NCI-H2196 treated with DMSO at 0.1 percent for 48 hours (cell line): ENCODE results near the gene CIB2.

Experiments
- DNase-seq: peaks from one replicate; lab custom pipeline; 2025; ENCODE audit not compliant: unreplicated experiment; lab: John Stamatoyannopoulos, UW

CIB2 gene

DNA sequence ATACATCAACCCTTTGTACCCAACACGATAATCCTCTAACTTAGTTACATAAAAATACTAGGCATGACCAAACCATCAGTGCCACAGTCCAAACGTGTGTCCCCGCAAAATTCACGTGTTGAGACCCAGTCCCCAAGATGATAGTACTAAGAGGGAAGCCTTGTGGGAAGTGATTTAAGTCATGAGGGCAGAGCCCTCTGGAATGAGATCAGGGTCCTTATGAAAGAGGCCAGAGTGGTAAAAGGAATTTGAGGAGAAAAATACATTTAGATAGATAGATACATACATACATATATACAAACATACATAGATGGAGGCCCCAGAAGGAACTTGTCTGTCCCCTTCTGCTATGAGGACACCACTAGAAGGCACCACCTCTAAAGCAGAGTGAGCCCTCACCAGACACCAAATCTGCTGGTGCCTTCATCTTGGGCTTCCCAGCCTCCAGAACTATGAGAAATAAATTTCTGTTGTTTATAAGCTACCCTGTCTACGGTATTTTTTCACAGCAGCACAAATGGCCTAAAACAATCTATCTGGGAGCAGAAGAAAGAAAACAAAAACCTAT is 61.7 kb downstream of the CIB2 start:
- no peak for DNase-seq

DNA sequence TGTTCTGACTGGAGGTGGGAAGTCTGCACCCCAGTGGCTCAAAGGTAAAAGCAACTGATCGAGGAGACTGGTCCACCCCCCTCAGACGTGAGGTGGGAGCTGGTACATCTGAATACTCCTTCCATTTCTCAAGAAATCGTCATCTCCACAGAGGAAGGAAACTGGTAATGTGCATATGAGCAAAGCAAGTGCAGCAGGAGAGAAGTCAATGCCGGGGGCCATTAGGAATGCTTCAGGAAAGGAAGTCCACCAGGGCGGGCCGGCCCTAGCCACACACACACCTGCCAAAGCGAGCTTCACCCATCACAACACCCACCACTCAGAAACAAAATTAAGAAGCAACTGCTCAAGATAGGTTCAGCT is 62.2 kb downstream of the CIB2 start:
- DNase-seq: no peak

DNA sequence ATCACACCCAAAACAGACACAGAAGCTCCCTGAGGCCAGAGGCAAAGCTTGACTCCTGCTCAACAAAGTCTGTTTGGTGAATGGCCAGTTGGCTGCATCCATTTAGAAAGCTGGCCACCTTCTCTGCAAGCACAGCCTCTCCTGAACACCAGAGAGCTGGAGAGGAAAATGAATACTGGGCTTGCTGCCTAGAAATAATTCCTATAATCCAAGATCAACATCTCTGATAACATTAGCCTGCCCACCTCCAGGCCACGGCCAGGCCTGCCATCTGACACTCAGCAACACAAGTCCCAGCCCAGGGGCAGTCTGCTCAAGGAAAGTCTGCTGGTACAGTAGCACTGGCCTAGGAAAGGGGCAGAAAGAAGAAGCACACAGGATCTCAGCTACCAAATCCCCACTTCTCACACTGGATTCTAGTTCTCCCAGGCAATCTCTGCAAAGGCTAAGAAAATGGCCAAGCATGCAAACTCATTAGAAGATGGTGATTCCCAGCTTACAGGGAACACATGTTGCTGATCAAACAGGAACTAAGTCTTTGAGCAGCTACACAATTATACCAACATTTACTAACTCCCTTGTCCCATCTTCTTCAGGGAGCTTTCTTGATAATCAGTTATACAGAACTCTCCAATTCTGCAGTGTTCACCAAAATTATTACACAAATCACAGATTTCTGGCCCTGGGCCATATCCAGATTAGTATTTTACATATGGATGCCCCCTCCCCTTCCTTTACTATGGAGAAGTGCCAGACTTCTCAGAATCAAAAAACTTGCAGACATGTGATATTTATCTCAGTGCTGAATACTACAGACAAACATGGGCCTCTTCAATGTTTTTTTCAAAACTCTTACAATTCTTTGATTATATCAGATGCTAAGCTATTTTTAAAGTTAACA is 63.7 kb downstream of the CIB2 start:
- DNase-seq: peak; percentile 34

DNA sequence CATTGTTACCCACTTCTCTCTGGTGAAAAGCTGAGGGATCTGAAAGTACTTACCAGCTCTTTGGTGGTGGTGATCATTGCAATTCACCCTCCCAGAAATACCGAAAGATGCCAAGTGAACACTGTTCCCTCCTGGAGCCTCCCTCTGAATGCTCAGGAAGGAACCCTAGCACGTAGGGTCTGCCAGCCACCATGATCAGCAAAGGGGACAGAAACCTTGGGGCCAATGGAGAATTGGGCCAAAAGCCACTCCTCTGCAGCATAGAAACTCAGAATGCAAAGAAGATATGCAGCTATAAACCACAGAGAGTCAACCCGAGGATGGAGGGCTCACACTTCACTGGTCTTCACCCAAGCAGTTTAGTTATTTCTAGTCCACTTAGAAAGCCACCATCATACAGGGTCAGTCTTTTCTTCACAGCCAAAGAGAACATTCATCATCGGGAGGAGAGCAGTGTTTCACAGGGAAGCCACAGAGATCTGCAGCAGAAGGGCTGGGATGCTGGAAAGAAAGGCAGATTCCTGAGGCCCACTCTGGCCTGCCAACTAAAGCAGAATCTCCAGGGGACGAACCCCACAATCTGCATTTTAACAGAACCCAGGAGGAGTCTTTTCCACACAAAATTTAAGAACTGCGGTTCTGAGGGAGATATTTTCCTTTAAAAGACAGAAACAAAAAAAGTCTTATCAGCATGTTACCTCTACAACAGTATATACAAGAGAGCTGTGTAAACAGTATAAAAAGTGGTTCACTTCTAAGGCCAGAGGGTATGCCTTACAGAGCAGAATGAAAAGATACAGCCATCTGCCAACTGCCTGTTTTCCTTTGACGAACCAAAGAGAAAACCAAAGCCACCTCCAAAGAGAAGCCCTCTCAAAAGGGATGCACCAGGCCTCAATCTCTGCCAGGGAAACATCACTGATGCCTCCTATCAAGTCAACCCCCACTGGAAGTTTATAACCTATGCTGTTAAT is 65.0 kb downstream of the CIB2 start:
- DNase-seq: no peak

DNA sequence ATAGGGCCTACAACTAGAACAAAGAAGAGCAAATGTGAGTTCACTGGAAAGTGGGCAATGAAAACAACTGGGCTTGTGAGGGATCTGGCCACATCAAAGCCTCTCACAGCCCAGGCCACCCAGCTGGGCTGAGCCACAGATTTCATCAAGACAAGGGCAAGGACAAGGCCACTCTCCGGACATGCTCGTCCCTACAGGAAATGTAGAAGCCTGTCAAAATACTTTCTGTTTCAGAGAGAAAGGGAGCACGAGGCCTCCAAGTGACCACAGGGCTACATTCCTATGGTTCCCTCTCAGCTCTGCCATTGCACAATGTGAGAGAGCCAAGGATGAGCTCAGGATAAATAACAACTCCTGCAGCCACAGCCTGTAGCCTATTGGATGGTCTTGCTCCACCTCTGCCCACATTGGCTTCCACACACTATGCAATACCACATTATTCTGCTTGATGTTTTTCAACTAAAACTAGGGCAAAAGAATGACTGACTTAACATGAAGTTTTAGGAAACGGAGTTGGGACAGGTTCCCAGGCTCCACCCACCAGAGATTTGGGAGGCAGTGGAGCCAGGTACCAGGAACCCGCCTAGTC is 65.9 kb downstream of the CIB2 start:
- no peak for DNase-seq

DNA sequence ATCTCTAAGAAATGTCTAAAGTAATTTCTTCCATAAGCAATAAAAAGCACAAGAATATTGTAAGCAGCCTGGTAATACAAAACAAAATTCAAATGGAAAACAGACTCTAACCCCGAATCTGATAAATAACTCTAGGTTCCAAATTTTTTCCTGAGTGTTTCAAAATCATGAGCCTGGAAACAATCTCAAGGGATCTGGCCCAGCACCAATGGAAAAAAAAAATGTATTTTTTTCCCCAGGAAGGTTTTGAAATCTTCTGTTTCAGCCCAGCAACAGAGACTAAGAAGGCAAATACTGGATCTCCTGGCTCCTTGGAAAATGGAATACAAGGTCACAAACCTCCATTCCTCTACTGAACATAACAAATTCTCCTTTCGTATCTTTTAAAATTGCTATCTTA is 66.7 kb downstream of the CIB2 start:
- no peak for DNase-seq

DNA sequence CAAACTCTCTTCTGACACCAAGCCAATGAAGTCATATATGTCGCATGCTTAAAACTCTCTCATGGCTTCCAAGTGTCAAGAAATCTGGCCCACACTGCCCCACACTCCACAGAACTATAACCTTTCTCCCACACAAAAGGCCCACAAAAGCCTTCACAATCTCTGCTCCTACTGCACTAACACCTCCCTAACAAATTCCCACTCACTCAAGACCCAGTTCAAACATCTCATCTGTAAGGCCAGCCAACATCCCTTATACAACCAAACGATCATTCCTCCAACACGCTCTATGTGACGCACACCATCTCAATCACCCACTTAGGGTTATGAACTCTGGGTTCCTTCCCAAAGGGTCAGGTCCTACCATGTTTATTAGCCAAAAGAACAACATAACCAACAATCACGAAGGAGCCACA is 67.3 kb downstream of the CIB2 start:
- no peak for DNase-seq

DNA sequence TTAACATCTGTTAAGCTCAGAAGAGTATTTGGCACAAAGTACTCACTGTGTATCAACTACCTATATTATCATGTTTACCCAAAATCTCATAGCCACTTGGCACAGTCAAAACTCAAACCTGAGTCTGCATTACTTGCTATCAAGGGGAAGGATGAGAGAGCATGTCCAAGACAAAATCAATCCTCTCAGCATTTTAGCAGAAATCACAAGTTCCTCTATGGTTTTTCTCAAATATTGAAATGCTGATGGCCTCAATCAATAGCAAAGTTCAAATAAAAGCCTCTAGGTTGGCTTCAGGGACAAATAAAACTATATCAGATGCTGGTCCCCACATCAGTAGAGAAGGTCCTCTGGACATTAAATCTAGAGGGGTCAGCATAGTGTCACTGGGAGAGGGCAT is 68.0 kb downstream of the CIB2 start:
- DNase-seq: no peak

DNA sequence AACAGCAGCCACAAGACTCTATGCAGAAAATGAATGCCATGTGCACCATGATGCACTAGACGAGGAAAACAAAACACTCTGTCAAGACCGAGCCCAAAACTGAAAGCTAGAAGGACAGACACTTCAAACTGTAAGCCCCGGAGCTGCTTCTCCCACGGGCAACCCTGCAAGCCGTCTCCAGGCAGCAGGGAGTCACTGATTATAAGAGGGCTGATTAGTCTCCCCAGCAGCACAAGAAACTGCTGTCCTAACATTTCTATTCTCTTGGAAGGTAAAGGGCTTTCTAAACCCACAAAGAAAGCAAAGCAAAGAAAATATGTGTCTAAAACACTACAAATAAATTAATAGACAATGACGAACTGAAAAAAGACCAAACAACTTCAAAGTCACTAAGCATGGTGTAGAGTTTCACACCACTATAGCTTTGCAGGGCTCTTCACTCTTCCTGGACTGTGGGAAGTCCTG is 69.2 kb downstream of the CIB2 start:
- DNase-seq: no peak

DNA sequence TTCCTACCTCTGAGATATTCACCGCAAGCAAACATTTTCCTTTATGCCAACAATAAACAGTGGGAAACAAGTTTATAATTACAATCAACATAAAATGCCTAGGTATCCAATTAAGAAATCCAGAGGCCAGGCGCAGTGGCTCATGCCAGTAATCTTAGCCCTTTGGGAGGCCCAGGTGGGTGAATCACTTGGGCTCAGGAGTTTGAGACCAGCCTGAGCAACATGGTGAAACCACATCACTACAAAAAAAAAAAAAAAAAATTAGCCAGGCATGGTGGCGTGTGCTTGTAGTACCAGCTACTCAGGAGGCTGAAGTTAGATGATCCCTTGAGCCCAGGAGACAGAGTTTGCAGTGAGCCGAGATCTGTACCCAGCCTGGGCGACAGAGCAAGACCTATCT is 71.0 kb downstream of the CIB2 start:
- no peak for DNase-seq

DNA sequence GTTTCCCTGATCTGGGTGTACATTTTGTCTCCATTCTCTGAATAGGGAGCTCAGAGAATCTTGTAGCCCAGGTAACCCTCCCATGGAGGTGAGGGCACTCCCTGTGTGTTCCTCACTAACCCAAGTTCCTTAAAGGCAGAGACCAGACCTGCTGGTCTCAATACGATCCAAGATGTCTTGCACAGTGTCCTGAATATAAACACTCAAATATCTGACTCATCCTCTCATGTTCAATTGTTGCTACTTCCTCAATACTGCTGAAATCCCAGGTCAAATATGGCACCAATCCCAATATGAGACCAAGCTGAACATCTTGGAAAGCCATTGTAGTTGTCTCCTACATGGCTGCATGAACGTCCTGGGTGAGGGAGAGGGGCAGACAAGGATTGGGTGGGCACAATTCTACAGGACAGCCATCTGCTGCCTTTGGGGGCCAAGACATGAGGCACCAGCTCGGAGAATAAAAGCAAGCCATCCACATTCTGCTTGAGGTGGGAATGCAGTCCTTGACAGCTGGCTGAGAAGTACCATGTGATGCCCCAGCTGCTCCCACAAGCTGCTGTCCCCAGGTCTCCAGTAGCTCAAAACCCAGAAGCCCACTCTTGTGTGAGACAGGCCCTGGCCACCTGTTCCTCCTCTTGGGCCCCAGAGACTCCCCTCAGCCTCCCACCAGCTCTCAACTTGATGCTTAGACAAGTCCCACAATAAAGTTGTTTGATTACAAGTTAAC is 72.0 kb downstream of the CIB2 start:
- no peak for DNase-seq

DNA sequence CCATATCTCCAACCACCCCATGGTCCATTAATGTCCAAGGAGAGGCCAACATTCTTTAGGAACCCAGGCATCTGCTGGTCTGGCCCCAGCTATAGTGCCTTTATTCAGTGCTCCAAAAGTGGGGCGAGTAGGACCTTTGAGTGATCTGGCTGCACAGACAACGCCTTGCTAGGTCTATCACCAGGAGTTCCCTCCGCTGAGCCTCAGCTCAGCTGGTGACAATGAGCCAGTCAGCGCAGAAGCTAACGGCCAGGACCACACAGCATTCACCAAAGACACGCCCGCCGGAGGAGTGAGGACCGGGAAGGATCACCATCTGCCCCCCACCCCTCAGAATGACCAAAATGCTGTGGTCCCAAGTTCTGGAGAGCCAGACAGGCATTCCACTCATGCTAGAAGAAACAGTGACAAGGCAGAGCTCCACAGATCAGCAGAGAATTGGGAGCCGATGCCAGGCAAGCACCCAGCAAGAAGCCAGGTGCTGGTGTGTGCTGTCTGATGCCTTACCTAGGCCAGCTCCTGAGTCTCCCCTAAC is 72.8 kb downstream of the CIB2 start:
- no peak for DNase-seq

DNA sequence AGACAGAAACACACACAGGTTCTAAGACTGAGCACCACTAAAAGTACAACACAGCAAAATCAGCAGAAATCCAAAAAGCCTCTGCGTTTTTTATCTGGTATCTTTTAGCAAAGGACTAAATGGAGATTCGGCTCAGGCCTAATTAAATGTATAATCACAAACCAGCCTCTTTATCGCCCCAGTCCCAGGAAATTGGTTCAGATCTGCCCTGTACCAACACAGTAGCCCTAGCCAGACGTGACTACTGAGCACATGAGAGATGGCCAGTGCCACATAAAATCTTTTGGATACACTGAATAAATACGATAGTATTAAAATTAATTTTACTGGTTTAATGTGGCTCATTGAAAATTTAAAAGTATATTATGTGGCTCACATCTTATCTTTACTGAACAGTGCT is 73.4 kb downstream of the CIB2 start:
- DNase-seq: no peak

DNA sequence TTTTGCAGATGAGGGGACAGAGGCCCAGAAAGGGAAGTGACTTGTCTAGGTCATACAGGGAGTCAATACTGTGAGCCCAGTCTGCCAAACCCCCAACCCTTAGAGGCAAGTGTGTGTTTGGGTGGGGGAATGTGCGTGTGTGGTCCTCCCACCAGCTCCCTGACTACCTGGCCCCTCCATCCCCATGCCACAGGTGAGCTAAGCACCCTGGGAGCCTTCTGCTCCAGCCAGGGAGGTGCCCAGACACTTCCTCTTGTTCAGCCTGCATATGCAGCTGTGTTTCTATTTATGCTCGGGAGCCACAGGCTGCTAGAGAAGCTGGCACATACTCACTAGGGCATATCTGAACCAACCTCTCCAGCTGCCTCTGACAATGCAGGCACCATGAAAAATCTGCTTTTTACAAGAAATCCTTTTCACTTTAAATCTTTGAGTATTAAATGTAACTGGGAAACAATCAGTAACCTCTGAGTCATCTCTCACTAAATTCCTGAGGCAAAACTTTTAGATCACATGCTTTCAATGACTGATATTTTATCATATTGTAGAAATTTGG is 74.5 kb downstream of the CIB2 start:
- no peak for DNase-seq

DNA sequence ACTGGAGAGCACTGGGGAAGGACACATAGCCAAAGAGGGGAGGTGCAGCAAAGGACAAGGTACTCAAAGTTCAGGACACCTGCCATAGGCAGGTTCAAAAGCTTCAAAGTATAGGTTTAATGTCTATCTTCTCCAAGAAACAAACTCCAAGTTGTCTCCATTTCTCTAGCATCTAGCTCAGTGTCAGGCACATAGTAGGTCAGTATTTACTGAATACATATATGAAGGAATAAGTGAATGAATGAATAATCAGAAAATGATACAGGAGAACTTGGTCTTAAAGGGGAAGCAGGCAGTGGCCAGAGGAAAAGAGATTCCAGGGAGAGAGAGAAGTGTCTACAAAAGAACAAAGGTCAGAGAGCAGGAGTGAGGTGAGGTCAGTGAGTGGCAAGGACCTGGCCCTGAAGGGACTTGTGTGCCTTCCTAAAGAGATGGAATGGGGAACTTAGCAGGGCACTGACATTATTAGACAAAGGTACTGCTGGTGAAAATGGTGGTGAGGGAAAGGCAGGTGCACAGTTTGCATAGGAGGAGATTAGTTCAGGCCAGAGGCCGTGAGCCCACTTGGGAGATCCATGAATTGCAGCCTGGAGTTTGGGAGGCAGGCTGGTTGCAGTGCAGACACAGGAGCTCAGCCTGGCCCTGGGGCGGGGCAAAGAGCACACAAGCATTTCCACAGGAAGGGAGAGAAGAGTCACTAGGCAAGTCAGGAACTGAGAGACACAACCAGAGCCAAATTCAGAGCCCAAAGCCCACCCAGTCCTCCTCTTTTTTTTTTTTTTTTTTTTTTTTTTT is 75.1 kb downstream of the CIB2 start:
- no peak for DNase-seq

DNA sequence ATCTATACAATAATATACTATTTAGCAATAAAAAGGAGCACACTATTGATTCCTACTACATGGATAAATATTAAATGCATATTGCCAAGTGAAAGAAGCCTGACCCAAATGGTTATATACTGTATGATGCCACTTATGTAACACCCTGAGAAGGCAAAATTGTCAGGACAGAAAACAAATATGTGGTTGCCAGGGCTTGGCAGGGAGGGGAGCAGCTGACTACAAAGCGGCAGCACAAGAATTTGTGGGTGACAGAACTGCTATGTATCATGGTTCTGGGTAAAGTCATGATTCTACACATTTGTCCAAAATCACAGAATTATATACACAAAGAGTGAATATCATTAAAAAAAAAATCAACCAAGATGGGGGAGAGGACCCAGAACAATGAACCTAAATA is 76.3 kb downstream of the CIB2 start:
- no peak for DNase-seq
